NT2/D1 (cell line): ENCODE measurements around the gene METTL16.

Experiments used
- DNase-seq: peaks from one replicate; pipeline ENCODE4 v3.0.0-alpha.2; 2011; ENCODE audit warnings: low read depth, low spot score
- H3K27me3 ChIP-seq: 2 replicates; pipeline ENCODE4 v1.6.0; 2011; ENCODE audit warnings: mild to moderate bottlenecking; ENCODE audit not compliant: insufficient read length, insufficient read depth
- H3K36me3 ChIP-seq: 2 replicates; pipeline ENCODE4 v1.6.1; 2011; ENCODE audit warnings: mild to moderate bottlenecking, low read length, mixed read lengths; ENCODE audit not compliant: insufficient read depth, insufficient read length
- H3K4me1 ChIP-seq: 2 replicates; pipeline ENCODE4 v1.5.1; 2011; ENCODE audit not compliant: insufficient read depth, insufficient read length
- H3K4me3 ChIP-seq: 2 replicates; pipeline ENCODE4 v1.5.1; 2011; ENCODE audit warnings: low read depth; ENCODE audit not compliant: insufficient read length
- H3K9ac ChIP-seq: 2 replicates; pipeline ENCODE4 v1.6.0; 2011; ENCODE audit warnings: low read depth; ENCODE audit not compliant: insufficient read length
- H3K9me3 ChIP-seq: 2 replicates; pipeline ENCODE4 v1.5.1; 2011; ENCODE audit warnings: mild to moderate bottlenecking, low read length; ENCODE audit not compliant: insufficient read depth
- SUZ12 ChIP-seq: IDR thresholded peaks from 2 replicates; pipeline ENCODE4 v1.6.1; 2011; ENCODE audit not compliant: insufficient read length, insufficient read depth; ENCODE audit errors: extremely low read depth
- YY1 ChIP-seq: IDR thresholded peaks from 2 replicates; pipeline ENCODE4 v1.6.1; 2011; ENCODE audit not compliant: insufficient read length, insufficient read depth
- ZNF274 ChIP-seq: IDR thresholded peaks from 2 replicates; pipeline ENCODE4 v1.6.1; 2011; ENCODE audit warnings: mild to moderate bottlenecking, low read depth, low read length

Gene METTL16

GRCh38 chr17:2483084-2483483 is 28.6 kb downstream of the METTL16 start:
- Histone ChIP-seq H3K4me1 (peaks cover 7% of the 10 kb centered on the region), H3K9ac (no peak overlapping the region), H3K36me3 (peaks cover 23% of the 10 kb centered on the region), H3K9me3 (no peaks in the 10 kb centered on the region), H3K4me3 (no peak overlapping the region), H3K27me3 (no peaks in the 10 kb centered on the region)
- no peak for DNase-seq
- TF ChIP-seq ZNF274 (no peak), YY1 (no peak), SUZ12 (no peak)

- no peak overlapping the region for H3K9ac ChIP-seq
- peaks cover 7% of the 10 kb centered on the region for H3K4me1 ChIP-seq
- DNase-seq: no peak
- TF ChIP-seq YY1 (no peak), ZNF274 (no peak), SUZ12 (no peak)
- H3K4me3 ChIP-seq: no peak overlapping the region
- no peaks in the 10 kb centered on the region for H3K27me3 ChIP-seq
- H3K36me3 ChIP-seq: peaks cover 31% of the 10 kb centered on the region
- H3K9me3 ChIP-seq: no peaks in the 10 kb centered on the region
Measured at GRCh38 chr17:2482218-2482617, 29.5 kb downstream of the METTL16 start.

- Histone ChIP-seq H3K4me3 (no peak overlapping the region), H3K27me3 (no peaks in the 10 kb centered on the region), H3K4me1 (peaks cover 7% of the 10 kb centered on the region), H3K36me3 (peaks cover 35% of the 10 kb centered on the region), H3K9ac (no peak overlapping the region), H3K9me3 (no peaks in the 10 kb centered on the region)
- no peak for TF ChIP-seq SUZ12
- TF ChIP-seq ZNF274: no peak
- no peak for TF ChIP-seq YY1
- no peak for DNase-seq
Measured at GRCh38 chr17:2481760-2482159, 29.9 kb downstream of the METTL16 start.

- no peak for DNase-seq
- Histone ChIP-seq H3K27me3 (no peaks in the 10 kb centered on the region), H3K4me1 (no peaks in the 10 kb centered on the region), H3K4me3 (no peak overlapping the region), H3K36me3 (peaks cover 56% of the 10 kb centered on the region), H3K9me3 (no peaks in the 10 kb centered on the region), H3K9ac (no peak overlapping the region)
- TF ChIP-seq SUZ12 (no peak), ZNF274 (no peak)
Measured at GRCh38 chr17:2478458-2478857, 33.2 kb downstream of the METTL16 start.

GRCh38 chr17:2475056-2475455 is 36.6 kb downstream of the METTL16 start:
- H3K9me3 ChIP-seq: no peaks in the 10 kb centered on the region
- H3K36me3 ChIP-seq: peaks cover 77% of the 10 kb centered on the region
- no peak overlapping the region for H3K9ac ChIP-seq
- H3K27me3 ChIP-seq: no peaks in the 10 kb centered on the region
- no peak for TF ChIP-seq YY1
- no peak for TF ChIP-seq ZNF274
- no peak for TF ChIP-seq SUZ12
- no peak overlapping the region for H3K4me3 ChIP-seq
- H3K4me1 ChIP-seq: no peaks in the 10 kb centered on the region
- no peak for DNase-seq

GRCh38 chr17:2474371-2474770 is 37.3 kb downstream of the METTL16 start:
- H3K36me3 ChIP-seq: peaks cover 81% of the 10 kb centered on the region
- TF ChIP-seq YY1 (no peak), ZNF274 (no peak), SUZ12 (no peak)
- no peak for DNase-seq

GRCh38 chr17:2468270-2468669 is 43.4 kb downstream of the METTL16 start:
- H3K27me3 ChIP-seq: no peaks in the 10 kb centered on the region
- H3K4me3 ChIP-seq: no peak overlapping the region
- TF ChIP-seq YY1 (no peak), SUZ12 (no peak)
- H3K9me3 ChIP-seq: no peaks in the 10 kb centered on the region
- peaks cover 75% of the 10 kb centered on the region for H3K36me3 ChIP-seq
- no peak overlapping the region for H3K9ac ChIP-seq
- no peak for DNase-seq
- H3K4me1 ChIP-seq: no peaks in the 10 kb centered on the region

More at GRCh38 chr17:2474371-2474770, 37.3 kb downstream of the METTL16 start:
- H3K4me1 ChIP-seq: no peaks in the 10 kb centered on the region
- no peaks in the 10 kb centered on the region for H3K9me3 ChIP-seq
- H3K27me3 ChIP-seq: no peaks in the 10 kb centered on the region
- no peak overlapping the region for H3K9ac ChIP-seq
- no peak overlapping the region for H3K4me3 ChIP-seq

- Histone ChIP-seq H3K36me3 (peaks cover 74% of the 10 kb centered on the region), H3K9ac (no peak overlapping the region), H3K9me3 (no peaks in the 10 kb centered on the region), H3K27me3 (no peaks in the 10 kb centered on the region), H3K4me3 (no peak overlapping the region), H3K4me1 (no peaks in the 10 kb centered on the region)
- no peak for TF ChIP-seq ZNF274
- TF ChIP-seq YY1: no peak
- no peak for TF ChIP-seq SUZ12
- DNase-seq: no peak
Measured at GRCh38 chr17:2466931-2467330, 44.8 kb downstream of the METTL16 start.
